Urinary bladder (tissue), 4 donors: ENCODE results near the gene ZNF354C. TPM values are rescaled to one million over a fixed set of nuclear protein-coding genes. Genes with fewer than 3 reads are reported as not detected.

Source experiments
- DNase-seq: peaks from one replicate; pipeline ENCODE4 v3.0.0-alpha.2; 2015; ENCODE audit errors: extremely low spot score
- H3K27ac ChIP-seq: one replicate; pipeline ENCODE4 v1.5.1; 2013; ENCODE audit warnings: low read depth, mild to moderate bottlenecking, moderate library complexity
- H3K36me3 ChIP-seq: one replicate; pipeline ENCODE4 v1.6.1; 2013; ENCODE audit warnings: mild to moderate bottlenecking, moderate library complexity; ENCODE audit not compliant: insufficient read depth
- H3K4me1 ChIP-seq: one replicate; pipeline ENCODE4 v1.6.1; 2013; ENCODE audit warnings: mild to moderate bottlenecking, moderate library complexity; ENCODE audit not compliant: insufficient read depth
- H3K4me3 ChIP-seq: one replicate; pipeline ENCODE4 v1.5.1; 2013; ENCODE audit warnings: low read depth, low read length
- WGBS: extraction: QIAGEN DNeasy Blood & Tissue Kit; methylation state at CpG from one replicate; pipeline ENCODE4 v1.1.7; 2013; 5-methylcytosine and 5-hydroxymethylcytosine counted together
- polyA plus RNA-seq: library from polyadenylated mRNA; stranded (reverse); fragments of 200-250 nt; gene quantifications from one replicate; pipeline ENCODE4 v1.2.3, GENCODE V29; 2013
- total RNA-seq: library from RNA; depleted of rRNA; stranded (reverse); fragments of >200 nt; gene quantifications from one replicate; pipeline ENCODE4 v1.2.3, GENCODE V29; 2014
- donor health status: healthy with polysubstance abuse.
- donor health status: healthy.

Gene ZNF354C
- total and polyA plus RNA-seq, 2 donors: 4.0 to 28.9 TPM

- no peak for DNase-seq
- Histone ChIP-seq H3K27ac (no peak overlapping the region), H3K4me3 (no peak overlapping the region), H3K36me3 (no peaks in the 10 kb centered on the region), H3K4me1 (no peaks in the 10 kb centered on the region)
- 92% methylated on average over 15 of the region's 15 CpGs for WGBS
Measured at GRCh38 chr5:179119415-179120170, 59.4 kb downstream of the ZNF354C start.

GRCh38 chr5:179120421-179120861, 60.3 kb downstream of the ZNF354C start:
- Histone ChIP-seq H3K4me1 (no peaks in the 10 kb centered on the region), H3K36me3 (no peaks in the 10 kb centered on the region), H3K4me3 (no peak overlapping the region), H3K27ac (no peak overlapping the region)
- WGBS: 93% methylated on average over 35 of the region's 35 CpGs
- DNase-seq: no peak

DNA sequence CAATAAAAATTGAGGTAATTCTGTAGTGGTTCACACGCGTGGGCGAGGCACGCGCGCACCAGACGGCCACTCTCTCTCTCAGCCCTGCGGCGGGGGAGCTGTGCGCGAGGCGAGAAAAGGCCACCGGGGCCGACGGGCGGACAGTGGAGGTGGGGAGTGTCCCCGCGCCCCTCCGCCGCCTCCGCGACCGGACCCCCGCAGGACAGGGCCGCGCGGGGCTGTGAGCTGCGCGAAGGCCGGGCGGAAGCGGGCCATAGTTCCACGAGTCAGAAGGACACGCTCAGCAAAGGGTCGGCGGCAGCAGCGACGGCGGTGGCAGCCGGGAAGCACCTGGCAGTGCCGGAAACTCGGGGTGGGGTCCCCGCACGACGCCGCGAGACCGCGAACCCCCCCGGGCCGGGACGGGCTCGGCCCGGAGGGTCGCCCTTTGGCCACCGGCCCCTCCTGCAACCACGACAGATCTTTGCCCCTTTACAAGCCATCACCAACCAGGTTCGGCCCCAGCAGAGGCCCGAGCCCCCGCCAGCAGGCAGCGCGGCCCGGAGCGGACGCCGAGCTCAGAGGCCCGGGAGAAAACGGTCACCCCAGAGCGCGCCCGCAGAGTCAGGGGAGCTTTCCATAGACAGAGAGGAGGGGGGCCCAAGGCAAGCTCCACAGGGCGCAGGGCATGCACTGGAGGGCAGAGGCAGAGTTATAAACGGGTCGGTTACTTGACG, 60.9 kb downstream of the ZNF354C start:
- Histone ChIP-seq H3K4me1 (no peaks in the 10 kb centered on the region), H3K36me3 (no peaks in the 10 kb centered on the region), H3K27ac (no peak overlapping the region), H3K4me3 (no peak overlapping the region)
- DNase-seq: no peak
- 88% methylated on average over 75 of the region's 75 CpGs for WGBS

DNA sequence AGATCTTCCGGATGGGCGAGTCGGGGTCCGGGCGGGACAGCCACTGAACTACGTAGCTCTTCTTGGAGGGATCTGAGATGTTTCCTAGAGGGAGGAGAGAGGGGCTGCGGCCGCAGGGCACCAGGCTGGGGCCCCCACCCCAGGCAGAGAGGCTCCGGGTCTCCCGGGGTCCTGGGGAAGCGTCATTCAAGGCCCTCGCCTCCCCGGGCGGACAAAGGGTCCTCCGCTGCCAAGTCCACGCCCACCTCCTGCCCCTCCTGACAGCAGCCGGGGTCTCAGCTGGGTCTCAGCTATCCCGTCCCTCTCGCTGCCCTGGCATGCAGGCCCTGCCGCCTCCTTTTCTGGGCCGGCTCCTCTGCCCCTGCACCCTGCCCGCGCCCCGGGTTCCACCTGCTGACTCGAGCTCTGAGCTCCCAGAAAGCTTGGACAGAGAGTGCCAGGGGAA, 61.5 kb downstream of the ZNF354C start:
- WGBS: 95% methylated on average over 25 of the region's 25 CpGs
- no peak overlapping the region for H3K27ac ChIP-seq
- no peaks in the 10 kb centered on the region for H3K4me1 ChIP-seq
- no peak overlapping the region for H3K4me3 ChIP-seq
- no peak for DNase-seq
- no peaks in the 10 kb centered on the region for H3K36me3 ChIP-seq

DNA sequence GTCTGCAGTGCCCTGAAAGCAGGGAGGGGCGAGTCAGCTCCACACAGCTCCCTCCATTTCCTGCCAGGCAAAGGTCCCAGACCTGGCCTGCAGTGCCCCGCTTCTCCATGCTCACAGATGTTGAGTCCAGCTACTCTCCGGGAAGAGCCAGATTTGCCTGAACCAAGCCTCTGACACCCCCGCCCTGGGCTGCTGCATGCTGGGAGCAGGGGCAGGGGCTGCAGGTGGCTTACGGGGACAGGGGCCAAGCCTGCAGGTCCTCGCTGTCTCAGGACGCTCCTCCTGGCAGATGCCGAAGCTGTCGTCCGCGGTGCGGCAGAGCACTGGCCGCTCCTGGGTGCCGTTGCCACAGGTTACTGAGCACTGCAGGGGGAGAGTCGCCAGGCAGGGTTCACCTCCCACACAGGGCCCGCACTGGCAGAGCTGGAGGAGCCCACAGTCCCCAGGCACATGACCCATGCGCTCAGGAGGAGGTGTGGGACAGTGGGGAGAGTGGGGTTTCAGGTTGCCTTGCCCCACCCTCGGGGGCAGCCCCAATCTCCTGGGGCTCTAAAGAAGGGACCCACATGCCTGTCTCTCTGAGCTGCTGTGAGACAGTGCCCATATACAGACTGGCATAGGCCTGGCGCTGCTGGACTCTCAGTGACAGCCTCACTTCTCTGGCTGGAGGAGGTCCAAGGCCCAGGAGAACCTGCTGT, 62.4 kb downstream of the ZNF354C start:
- H3K36me3 ChIP-seq: no peaks in the 10 kb centered on the region
- no peak overlapping the region for H3K27ac ChIP-seq
- no peaks in the 10 kb centered on the region for H3K4me1 ChIP-seq
- 88% methylated on average over 19 of the region's 19 CpGs for whole genome bisulfite sequencing
- no peak for DNase-seq
- H3K4me3 ChIP-seq: no peak overlapping the region

DNA sequence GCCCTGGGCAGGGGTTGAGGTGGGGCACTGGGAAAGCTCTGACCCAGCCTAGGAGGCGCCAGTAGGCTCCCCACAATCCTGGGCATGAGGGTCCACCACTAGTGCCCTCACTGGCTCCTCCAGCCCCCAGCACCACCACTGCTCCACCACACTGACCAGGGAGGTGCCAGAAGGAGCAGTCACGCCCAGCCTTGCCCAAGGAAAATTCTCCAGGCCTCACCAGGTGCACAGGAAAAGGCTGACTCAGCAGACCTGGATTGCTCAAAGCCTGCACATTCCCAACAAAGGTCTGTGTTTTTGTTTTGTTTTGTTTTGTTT, 62.9 kb downstream of the ZNF354C start:
- WGBS: 93% methylated on average over 2 of the region's 2 CpGs
- H3K4me3 ChIP-seq: no peak overlapping the region
- DNase-seq: no peak
- no peaks in the 10 kb centered on the region for H3K36me3 ChIP-seq
- no peak overlapping the region for H3K27ac ChIP-seq
- no peaks in the 10 kb centered on the region for H3K4me1 ChIP-seq

GRCh38 chr5:179123491-179124272, 63.5 kb downstream of the ZNF354C start:
- Histone ChIP-seq H3K4me3 (no peak overlapping the region), H3K27ac (no peak overlapping the region), H3K36me3 (no peaks in the 10 kb centered on the region), H3K4me1 (no peaks in the 10 kb centered on the region)
- no peak for DNase-seq
- 93% methylated on average over 19 of the region's 19 CpGs for WGBS

DNA sequence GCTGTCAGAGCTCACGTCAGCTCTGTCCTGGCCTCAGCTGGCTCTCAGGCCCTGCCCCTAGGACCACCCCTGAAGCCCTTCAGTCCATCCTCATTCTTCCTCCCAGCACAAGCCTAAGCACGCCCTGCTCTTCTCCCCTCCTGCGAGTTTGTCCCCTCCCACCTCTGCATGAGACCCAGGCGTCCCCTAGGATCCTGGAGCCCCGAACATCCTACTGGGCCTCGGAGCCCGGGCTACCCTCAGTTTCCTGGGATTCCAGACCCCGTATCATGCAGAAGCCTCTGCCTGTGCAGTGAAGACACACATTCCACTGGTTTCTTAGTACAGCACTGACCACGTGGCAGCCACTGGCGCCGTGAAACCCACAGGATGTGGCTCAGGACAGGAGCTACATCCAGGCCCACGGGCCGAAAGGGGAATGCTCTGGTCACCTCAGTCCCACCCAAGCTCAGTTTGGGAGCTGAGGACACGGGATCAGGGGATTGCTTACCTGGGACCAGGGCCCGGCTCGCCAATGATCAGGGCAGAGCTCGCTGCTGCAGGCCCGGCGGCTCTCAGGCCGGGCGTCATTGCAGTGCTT, 64.2 kb downstream of the ZNF354C start:
- Histone ChIP-seq H3K4me1 (no peaks in the 10 kb centered on the region), H3K27ac (no peak overlapping the region), H3K36me3 (no peaks in the 10 kb centered on the region), H3K4me3 (no peak overlapping the region)
- WGBS: 92% methylated on average over 21 of the region's 21 CpGs
- no peak for DNase-seq

GRCh38 chr5:179124853-179125788, 64.9 kb downstream of the ZNF354C start:
- Histone ChIP-seq H3K4me3 (no peak overlapping the region), H3K36me3 (peaks cover 2% of the 10 kb centered on the region)
- DNase-seq: no peak

DNA sequence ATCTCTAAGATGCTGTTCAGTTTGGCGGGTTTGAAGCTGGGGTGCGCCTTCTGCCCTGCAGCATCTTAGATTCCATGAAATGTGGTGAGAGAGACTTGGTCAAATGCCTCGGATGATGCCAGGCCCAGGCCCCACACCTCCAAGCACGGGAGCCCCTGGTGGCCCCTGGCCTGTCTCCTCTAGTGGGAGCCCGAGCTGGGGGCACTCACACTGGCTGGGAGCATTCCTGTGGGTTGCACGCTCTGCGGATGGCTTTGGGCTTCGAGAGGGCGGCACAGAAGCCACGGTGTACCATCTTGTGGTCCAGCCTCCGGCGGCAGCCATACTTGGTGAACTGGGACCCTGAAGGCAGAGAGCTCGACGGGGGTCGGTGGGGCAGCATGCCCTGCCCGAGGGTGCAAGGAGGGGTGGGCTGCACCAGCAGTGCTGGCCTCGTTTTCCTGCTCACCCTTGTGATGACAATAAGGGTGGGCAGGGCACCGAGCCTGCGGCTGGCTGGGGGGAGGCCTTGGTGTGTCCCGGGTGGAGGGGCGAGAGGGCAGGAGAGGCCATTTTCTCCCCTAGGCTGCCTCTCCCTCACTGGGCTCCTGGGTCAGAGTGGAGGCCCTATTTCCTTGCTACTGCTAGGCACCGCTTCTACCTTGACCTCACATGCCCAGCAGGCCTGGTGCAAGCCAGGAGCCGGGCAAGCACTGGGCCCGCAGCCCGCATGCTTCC, 65.8 kb downstream of the ZNF354C start:
- Histone ChIP-seq H3K4me1 (no peaks in the 10 kb centered on the region), H3K36me3 (peaks cover 2% of the 10 kb centered on the region), H3K27ac (no peak overlapping the region), H3K4me3 (no peak overlapping the region)
- WGBS: 91% methylated on average over 25 of the region's 25 CpGs
- no peak for DNase-seq

More at GRCh38 chr5:179124853-179125788, 64.9 kb downstream of the ZNF354C start:
- Histone ChIP-seq H3K4me1 (no peaks in the 10 kb centered on the region), H3K27ac (no peak overlapping the region)
- WGBS: 94% methylated on average over 43 of the region's 43 CpGs

GRCh38 chr5:179126506-179126991, 66.4 kb downstream of the ZNF354C start:
- 89% methylated on average over 14 of the region's 14 CpGs for WGBS
- no peak overlapping the region for H3K4me3 ChIP-seq
- DNase-seq: no peak
- H3K27ac ChIP-seq: no peak overlapping the region
- H3K4me1 ChIP-seq: no peaks in the 10 kb centered on the region
- peaks cover 2% of the 10 kb centered on the region for H3K36me3 ChIP-seq
